HG03521 (cell line): ENCODE measurements around the gene SPAG16.
"Not testable (repeated sequence)": the region's sequence is repeated elsewhere in the genome, so short reads cannot be mapped to it uniquely, and the experiment has no call there.

Experiments
- ATAC-seq: cut with Tn5 transposase; IDR thresholded peaks from one replicate; pipeline ENCODE4 v1.9.1; 2021; ENCODE audit warnings: mild to moderate bottlenecking, moderate library complexity; ENCODE audit not compliant: unreplicated experiment

SPAG16 gene

DNA sequence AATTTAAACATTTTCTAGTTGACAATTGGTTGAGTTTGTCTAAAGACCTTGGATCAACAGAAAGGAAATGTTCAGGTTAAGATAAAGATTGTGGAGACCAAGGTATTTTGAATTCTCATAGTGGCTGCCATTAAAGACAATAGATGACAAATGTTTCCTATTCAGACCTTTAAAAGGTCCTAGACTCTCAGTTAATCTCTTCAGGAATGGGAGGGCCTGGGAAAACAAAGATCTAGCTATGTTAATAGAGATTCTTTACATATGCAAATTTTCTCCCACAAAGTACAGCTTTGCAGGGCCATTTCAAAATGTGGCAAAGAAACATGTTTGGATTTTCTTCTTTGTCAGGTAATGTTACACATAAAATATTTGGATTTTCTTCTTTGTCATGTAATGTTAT is 403.9 kb downstream of the SPAG16 start:
- ATAC-seq = no peak

- not testable (repeated sequence) for ATAC-seq
Measured at GRCh38 chr2:213688825-213689224, 404.6 kb downstream of the SPAG16 start.

GRCh38 chr2:213689585-213689984 is 405.3 kb downstream of the SPAG16 start:
- ATAC-seq = no peak

DNA sequence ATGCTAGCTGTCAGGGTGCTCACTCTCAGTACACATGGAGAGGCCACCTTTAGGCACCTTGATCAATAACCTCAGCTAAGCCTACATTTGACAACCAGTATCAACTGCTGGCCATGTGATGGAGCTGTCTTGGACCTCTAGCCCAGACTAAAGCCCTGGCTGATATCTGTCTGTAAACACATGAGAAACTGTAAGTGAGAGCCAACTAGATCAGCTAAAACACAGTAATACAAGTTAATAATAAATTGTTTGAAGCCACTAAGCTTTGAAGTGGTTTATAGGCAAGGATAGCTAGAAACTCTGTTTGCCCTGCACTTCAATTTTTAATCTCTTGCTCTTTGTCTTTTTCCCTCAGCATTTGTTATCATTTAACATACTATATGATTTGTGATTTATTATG is 407.1 kb downstream of the SPAG16 start:
- peak; percentile 44 for ATAC-seq

GRCh38 chr2:213696442-213696841 is 412.2 kb downstream of the SPAG16 start:
- ATAC-seq = no peak

DNA sequence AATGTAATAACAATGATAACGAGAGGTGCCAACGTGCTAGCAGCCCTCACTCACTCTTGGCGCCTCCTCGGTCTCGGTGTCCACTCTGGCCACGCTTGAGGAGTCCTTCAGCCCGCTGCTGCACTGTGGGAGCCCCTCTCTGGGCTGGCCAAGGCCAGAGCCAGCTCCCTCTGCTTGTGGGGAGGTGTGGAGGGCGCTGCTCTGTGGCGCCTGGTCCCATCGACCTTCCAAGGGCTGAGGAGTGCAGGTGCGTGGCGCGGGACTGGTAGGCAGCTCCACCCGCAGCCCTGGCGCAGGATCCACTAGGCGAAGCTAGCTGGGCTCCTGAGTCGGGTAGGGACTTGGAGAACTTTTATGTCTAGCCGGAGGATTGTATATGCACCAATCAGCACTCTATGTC is 417.1 kb downstream of the SPAG16 start:
- ATAC-seq = not testable (repeated sequence)

GRCh38 chr2:213703406-213704098 is 419.3 kb downstream of the SPAG16 start:
- no peak for ATAC-seq

- ATAC-seq = no peak
Measured at GRCh38 chr2:213710164-213710563, 425.9 kb downstream of the SPAG16 start.

- not testable (repeated sequence) for ATAC-seq
Measured at GRCh38 chr2:213718411-213718810, 434.1 kb downstream of the SPAG16 start.

DNA sequence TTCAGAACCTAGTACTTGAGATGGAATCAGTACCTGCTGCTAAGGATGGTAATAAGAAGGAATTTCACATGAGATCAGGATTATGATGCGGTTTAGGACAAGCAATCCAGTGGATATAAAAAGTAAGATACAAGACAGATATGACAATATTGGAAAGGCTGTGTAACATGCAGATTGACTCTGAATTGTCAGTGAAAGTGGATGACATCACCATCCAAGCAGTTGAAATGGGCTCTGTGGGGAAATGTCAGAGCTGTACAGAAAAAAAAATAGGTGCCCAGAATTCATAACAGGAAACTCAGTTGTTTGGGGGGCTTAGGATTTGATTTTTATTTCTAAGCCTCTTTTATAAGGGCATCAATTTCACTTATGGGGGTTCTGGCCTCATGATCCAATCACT is 438.3 kb downstream of the SPAG16 start:
- no peak for ATAC-seq

GRCh38 chr2:213723041-213723560 is 438.8 kb downstream of the SPAG16 start:
- ATAC-seq = no peak

DNA sequence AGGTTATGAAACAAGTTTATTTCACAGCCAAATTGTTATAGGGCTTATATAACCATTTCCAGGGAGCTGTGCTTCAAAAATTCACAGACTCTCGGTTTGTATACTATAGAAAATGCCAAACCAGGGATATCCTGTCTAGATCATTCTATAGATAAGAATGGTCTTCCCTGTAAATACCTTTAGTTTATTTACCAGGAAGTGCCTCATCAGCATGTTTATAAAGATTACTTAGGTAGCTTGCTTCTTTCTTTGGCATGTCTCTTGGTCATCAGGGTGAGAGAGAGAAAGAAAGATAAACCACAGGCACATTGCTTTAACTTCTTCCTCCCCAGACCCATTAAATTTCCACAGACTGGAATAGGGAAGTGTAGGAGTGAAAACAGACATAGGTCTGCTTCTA is 439.4 kb downstream of the SPAG16 start:
- no peak for ATAC-seq

- no peak for ATAC-seq
Measured at GRCh38 chr2:213726101-213726500, 441.8 kb downstream of the SPAG16 start.

GRCh38 chr2:213733893-213734292 is 449.6 kb downstream of the SPAG16 start:
- peak; percentile 61 for ATAC-seq

GRCh38 chr2:213740453-213740852 is 456.2 kb downstream of the SPAG16 start:
- ATAC-seq = peak; percentile 62

DNA sequence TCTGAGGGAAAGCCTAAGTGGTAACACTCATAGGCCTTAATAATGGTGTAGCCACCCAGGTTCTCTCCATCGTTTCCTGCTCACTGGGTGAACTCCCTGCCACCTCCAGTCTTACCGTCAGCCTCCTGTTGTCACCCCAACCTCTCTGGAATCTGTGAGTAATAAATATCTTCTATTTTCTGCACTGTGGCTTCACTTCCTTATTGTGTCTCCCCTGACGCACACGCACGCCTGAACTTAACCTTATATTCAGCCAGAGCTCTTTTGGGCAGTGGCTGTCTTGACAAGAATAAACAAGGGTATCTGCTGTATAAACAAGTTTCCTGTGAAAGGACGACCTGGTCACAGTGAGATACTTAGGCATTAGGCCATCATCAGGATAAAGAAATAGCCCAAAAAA is 467.2 kb downstream of the SPAG16 start:
- ATAC-seq = peak; percentile 93

- no peak for ATAC-seq
Measured at GRCh38 chr2:213752575-213752974, 468.3 kb downstream of the SPAG16 start.

DNA sequence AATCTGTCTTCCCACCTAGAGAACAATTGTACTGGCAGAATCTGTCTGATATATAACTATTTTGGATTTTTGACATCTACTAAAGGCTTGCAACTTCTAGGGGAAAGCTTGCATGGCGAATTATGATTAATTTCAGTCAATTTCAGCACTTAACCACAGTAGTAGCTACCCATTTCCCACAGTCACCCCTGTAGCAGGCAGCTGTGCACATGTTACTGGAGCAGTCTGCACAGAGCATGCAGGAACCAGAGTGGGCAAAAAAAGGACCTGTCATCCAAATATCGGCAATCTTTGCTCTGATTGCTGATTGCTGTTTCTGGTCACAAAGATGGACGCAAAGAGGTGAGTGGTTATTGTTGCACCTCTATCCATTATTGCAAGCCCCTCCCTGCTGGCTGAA is 473.3 kb downstream of the SPAG16 start:
- no peak for ATAC-seq

- ATAC-seq = no peak
Measured at GRCh38 chr2:213763354-213763753, 479.1 kb downstream of the SPAG16 start.

DNA sequence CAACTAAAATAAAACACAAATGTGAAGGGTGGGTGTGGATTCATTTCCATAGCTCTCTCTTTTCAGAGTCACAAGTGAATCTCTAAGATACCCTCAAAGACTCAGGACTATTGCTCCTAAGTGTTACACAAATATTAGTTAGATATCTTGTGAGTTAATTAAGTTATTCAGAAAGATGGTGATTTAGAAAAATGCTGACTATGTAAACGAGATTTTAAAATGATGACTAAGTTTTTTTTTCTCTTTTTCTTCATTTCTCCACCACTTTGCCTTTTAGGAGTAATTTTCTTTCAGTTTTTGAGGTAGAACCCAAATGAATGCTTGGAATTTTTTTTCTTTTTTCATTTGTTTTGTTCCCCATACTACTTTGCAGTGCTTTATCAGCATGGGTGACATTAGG is 479.7 kb downstream of the SPAG16 start:
- no peak for ATAC-seq

DNA sequence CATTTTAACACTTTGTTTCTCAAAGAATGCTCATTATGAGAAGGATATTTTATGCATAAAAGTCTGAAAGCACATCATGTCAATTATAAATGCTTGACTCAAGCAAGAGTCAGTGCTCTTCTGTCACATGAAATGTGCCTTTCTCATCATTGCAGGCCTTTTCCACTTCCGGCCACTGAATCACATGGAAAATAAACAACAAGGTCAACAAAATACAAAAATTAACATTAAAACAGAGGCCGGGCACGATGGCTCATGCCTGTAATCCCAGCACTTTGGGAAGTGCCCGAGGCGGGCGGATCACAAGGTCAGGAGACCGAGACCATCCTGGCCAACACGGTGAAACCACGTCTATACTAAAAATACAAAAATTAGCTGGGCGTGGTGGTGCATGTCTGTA is 480.6 kb downstream of the SPAG16 start:
- ATAC-seq = no peak

DNA sequence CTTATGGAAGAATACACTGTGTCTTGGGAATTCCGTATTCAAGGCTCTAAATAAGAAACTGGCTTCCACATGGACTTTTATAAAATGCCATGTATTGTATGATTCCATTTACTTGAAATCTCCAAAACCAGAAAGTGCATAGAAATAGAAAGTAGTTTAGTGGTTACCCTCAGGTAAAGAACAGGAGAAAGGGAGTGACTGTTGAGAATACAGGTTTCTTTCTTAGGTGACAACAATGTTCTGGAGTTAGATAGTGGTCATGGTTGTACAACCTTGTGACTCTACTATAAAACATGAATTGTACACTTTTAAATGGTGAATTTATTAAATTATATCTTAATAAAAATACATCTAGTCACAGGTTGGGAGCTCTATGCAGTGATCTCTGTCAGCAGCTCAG is 481.8 kb downstream of the SPAG16 start:
- ATAC-seq = peak; percentile 27

GRCh38 chr2:213766465-213766901 is 482.2 kb downstream of the SPAG16 start:
- peak; percentile 95 for ATAC-seq
